NT2/D1 (cell line): ENCODE results near the gene CD200R1L.

Source experiments
- DNase-seq: peaks from one replicate; pipeline ENCODE4 v3.0.0-alpha.2; 2011; ENCODE audit warnings: low read depth, low spot score
- H3K27me3 ChIP-seq: 2 replicates; pipeline ENCODE4 v1.6.0; 2011; ENCODE audit warnings: mild to moderate bottlenecking; ENCODE audit not compliant: insufficient read length, insufficient read depth
- H3K36me3 ChIP-seq: 2 replicates; pipeline ENCODE4 v1.6.1; 2011; ENCODE audit warnings: mild to moderate bottlenecking, low read length, mixed read lengths; ENCODE audit not compliant: insufficient read depth, insufficient read length
- H3K4me1 ChIP-seq: 2 replicates; pipeline ENCODE4 v1.5.1; 2011; ENCODE audit not compliant: insufficient read depth, insufficient read length
- H3K4me3 ChIP-seq: 2 replicates; pipeline ENCODE4 v1.5.1; 2011; ENCODE audit warnings: low read depth; ENCODE audit not compliant: insufficient read length
- H3K9ac ChIP-seq: 2 replicates; pipeline ENCODE4 v1.6.0; 2011; ENCODE audit warnings: low read depth; ENCODE audit not compliant: insufficient read length
- H3K9me3 ChIP-seq: 2 replicates; pipeline ENCODE4 v1.5.1; 2011; ENCODE audit warnings: mild to moderate bottlenecking, low read length; ENCODE audit not compliant: insufficient read depth
- SUZ12 ChIP-seq: IDR thresholded peaks from 2 replicates; pipeline ENCODE4 v1.6.1; 2011; ENCODE audit not compliant: insufficient read length, insufficient read depth; ENCODE audit errors: extremely low read depth
- YY1 ChIP-seq: IDR thresholded peaks from 2 replicates; pipeline ENCODE4 v1.6.1; 2011; ENCODE audit not compliant: insufficient read length, insufficient read depth
- ZNF274 ChIP-seq: IDR thresholded peaks from 2 replicates; pipeline ENCODE4 v1.6.1; 2011; ENCODE audit warnings: mild to moderate bottlenecking, low read depth, low read length

Gene CD200R1L

GRCh38 chr3:112811131-112811884 is 35.4 kb downstream of the CD200R1L start:
- no peak for DNase-seq
- TF ChIP-seq SUZ12 (no peak), ZNF274 (no peak), YY1 (no peak)
- Histone ChIP-seq H3K4me1 (no peaks in the 10 kb centered on the region), H3K4me3 (no peak overlapping the region), H3K27me3 (no peaks in the 10 kb centered on the region), H3K9me3 (no peaks in the 10 kb centered on the region), H3K9ac (no peak overlapping the region), H3K36me3 (no peaks in the 10 kb centered on the region)

GRCh38 chr3:112810561-112810960 is 36.1 kb downstream of the CD200R1L start:
- no peaks in the 10 kb centered on the region for H3K9me3 ChIP-seq
- no peaks in the 10 kb centered on the region for H3K36me3 ChIP-seq
- DNase-seq, result no peak
- no peaks in the 10 kb centered on the region for H3K4me1 ChIP-seq
- TF ChIP-seq ZNF274, result no peak
- TF ChIP-seq SUZ12, result no peak
- no peak for TF ChIP-seq YY1
- no peak overlapping the region for H3K4me3 ChIP-seq
- no peak overlapping the region for H3K9ac ChIP-seq
- no peaks in the 10 kb centered on the region for H3K27me3 ChIP-seq

- Histone ChIP-seq H3K9me3 (no peaks in the 10 kb centered on the region), H3K9ac (no peak overlapping the region)
- no peak for DNase-seq
These were observed 38.5 kb downstream of the CD200R1L start for GRCh38 chr3:112808136-112808535.

GRCh38 chr3:112807685-112808084 is 39.0 kb downstream of the CD200R1L start:
- Histone ChIP-seq H3K9ac (no peak overlapping the region), H3K4me3 (no peak overlapping the region), H3K27me3 (no peaks in the 10 kb centered on the region), H3K36me3 (no peaks in the 10 kb centered on the region), H3K9me3 (no peaks in the 10 kb centered on the region), H3K4me1 (no peaks in the 10 kb centered on the region)
- no peak for DNase-seq
- TF ChIP-seq YY1 (no peak), ZNF274 (no peak), SUZ12 (no peak)

More at GRCh38 chr3:112808136-112808535, 38.5 kb downstream of the CD200R1L start:
- Histone ChIP-seq H3K4me3 (no peak overlapping the region), H3K36me3 (no peaks in the 10 kb centered on the region), H3K27me3 (no peaks in the 10 kb centered on the region), H3K4me1 (no peaks in the 10 kb centered on the region)
- TF ChIP-seq YY1, result no peak
- no peak for TF ChIP-seq ZNF274
- TF ChIP-seq SUZ12, result no peak

- TF ChIP-seq YY1, result no peak
- TF ChIP-seq SUZ12, result no peak
- TF ChIP-seq ZNF274, result no peak
These were observed 39.8 kb downstream of the CD200R1L start for GRCh38 chr3:112806903-112807302.

GRCh38 chr3:112805126-112805525 is 41.5 kb downstream of the CD200R1L start:
- Histone ChIP-seq H3K9me3 (no peaks in the 10 kb centered on the region), H3K9ac (no peak overlapping the region), H3K36me3 (no peaks in the 10 kb centered on the region), H3K27me3 (no peaks in the 10 kb centered on the region), H3K4me1 (no peaks in the 10 kb centered on the region), H3K4me3 (no peak overlapping the region)
- no peak for TF ChIP-seq SUZ12
- no peak for TF ChIP-seq YY1
- no peak for TF ChIP-seq ZNF274
- DNase-seq, result no peak

More at GRCh38 chr3:112806903-112807302, 39.8 kb downstream of the CD200R1L start:
- no peak overlapping the region for H3K9ac ChIP-seq
- H3K4me1 ChIP-seq, result no peaks in the 10 kb centered on the region
- H3K36me3 ChIP-seq, result no peaks in the 10 kb centered on the region
- no peak overlapping the region for H3K4me3 ChIP-seq
- no peaks in the 10 kb centered on the region for H3K27me3 ChIP-seq
- H3K9me3 ChIP-seq, result no peaks in the 10 kb centered on the region
- no peak for DNase-seq

- TF ChIP-seq ZNF274 (no peak), SUZ12 (no peak)
- no peak for DNase-seq
These were observed 42.6 kb downstream of the CD200R1L start for GRCh38 chr3:112804021-112804420.

More at GRCh38 chr3:112804021-112804420, 42.6 kb downstream of the CD200R1L start:
- no peaks in the 10 kb centered on the region for H3K4me1 ChIP-seq
- no peaks in the 10 kb centered on the region for H3K36me3 ChIP-seq
- no peak overlapping the region for H3K9ac ChIP-seq
- H3K9me3 ChIP-seq, result no peaks in the 10 kb centered on the region
- H3K27me3 ChIP-seq, result no peaks in the 10 kb centered on the region
- no peak overlapping the region for H3K4me3 ChIP-seq
